Activated naive CD4-positive, alpha-beta T cell treated with Interleukin-2 at 50 U/mL for 16 hours (primary cell): ENCODE results near the gene CHMP5.

Experiments
- DNase-seq: peaks from one replicate; pipeline ENCODE4 v3.0.0-alpha.2; 2020

Gene CHMP5

GRCh38 chr9:33320230-33320567 is 55.4 kb downstream of the CHMP5 start:
- DNase-seq: no peak

- no peak for DNase-seq
These were observed 55.9 kb downstream of the CHMP5 start for GRCh38 chr9:33320568-33321261.

GRCh38 chr9:33329117-33329563 is 64.3 kb downstream of the CHMP5 start:
- DNase-seq: no peak

GRCh38 chr9:33329979-33330378 is 65.1 kb downstream of the CHMP5 start:
- DNase-seq: no peak

GRCh38 chr9:33331377-33331891 is 66.6 kb downstream of the CHMP5 start:
- no peak for DNase-seq
